ENCODE data around the gene MVK. TPM values are rescaled to one million over a fixed set of nuclear protein-coding genes. Genes with fewer than 3 reads are reported as not detected.

The MVK gene
- total and polyA plus RNA-seq, 12 donors = 10.8 to 194 (median 25.2) TPM

DNA sequence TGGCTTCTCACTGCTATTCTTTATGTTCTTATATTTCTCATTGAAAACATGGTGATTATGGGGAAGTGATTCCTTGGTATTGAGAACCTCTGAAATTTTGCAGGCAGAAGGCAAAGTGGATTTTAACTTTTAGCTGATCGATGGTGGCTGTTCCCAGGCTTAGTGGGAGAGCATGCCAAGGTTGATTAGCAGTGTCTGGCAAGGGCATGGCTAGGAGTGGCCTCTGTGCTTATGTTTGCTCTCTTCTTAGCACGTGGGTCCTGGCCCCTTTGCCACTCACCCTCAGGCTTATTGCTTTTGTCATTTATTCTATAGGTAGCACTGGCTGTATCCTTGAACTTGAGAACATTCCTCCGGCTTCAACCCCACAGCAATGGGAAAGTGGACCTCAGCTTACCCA lies 2.1 kb downstream of the MVK start:
- no peak overlapping the region for H3K4me3 ChIP-seq
- no peak overlapping the region for H3K27ac ChIP-seq
- no peaks in the 10 kb centered on the region for H3K27me3 ChIP-seq
- no peak for DNase-seq
- TF ChIP-seq, protein P1, sequence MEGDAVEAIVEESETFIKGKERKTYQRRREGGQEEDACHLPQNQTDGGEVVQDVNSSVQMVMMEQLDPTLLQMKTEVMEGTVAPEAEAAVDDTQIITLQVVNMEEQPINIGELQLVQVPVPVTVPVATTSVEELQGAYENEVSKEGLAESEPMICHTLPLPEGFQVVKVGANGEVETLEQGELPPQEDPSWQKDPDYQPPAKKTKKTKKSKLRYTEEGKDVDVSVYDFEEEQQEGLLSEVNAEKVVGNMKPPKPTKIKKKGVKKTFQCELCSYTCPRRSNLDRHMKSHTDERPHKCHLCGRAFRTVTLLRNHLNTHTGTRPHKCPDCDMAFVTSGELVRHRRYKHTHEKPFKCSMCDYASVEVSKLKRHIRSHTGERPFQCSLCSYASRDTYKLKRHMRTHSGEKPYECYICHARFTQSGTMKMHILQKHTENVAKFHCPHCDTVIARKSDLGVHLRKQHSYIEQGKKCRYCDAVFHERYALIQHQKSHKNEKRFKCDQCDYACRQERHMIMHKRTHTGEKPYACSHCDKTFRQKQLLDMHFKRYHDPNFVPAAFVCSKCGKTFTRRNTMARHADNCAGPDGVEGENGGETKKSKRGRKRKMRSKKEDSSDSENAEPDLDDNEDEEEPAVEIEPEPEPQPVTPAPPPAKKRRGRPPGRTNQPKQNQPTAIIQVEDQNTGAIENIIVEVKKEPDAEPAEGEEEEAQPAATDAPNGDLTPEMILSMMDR (IDR thresholded peaks at IDR 0.05) = no peak
- TF ChIP-seq POLR2A (IDR thresholded peaks at IDR 0.05) = no peak
- WGBS, 4 donors = 78 to 86% (median 81%) methylated on average over 3 of the region's 3 CpGs
- peaks cover 13 to 22% of the 10 kb centered on the region in 2 donors for H3K4me1 ChIP-seq (replicated peaks in 1 of 2)
- peaks cover 0 to 52% of the 10 kb centered on the region in 2 donors for H3K36me3 ChIP-seq (replicated peaks in 1 of 2)
- H3K9me3 ChIP-seq (replicated peaks in 1 of 3) = no peaks in the 10 kb centered on the region
- intact Hi-C loops (cut with DNase I) = no loop called here

DNA sequence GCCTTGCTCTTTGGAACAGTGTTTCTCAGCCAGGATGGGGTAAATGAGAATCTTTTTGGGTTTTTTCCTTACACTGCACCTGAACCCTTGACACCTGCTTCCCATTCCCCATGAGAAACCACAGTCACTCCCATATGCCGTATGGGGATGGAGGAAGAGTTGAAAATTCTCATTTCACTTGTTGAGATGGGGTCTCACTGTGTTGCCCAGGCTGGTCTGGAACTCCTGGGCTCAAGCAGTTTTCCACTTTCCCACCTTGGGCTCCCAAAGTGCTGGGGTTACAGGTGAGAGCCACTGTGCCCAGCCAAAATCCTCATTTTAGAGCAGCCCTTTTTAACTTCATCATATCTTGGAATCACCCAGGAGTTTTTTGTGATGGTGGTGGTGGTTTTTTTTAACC lies 3.7 kb downstream of the MVK start:
- H3K27me3 ChIP-seq = no peaks in the 10 kb centered on the region
- TF ChIP-seq POLR2A (IDR thresholded peaks at IDR 0.05) = no peak
- TF ChIP-seq, protein P1 (IDR thresholded peaks at IDR 0.05) = no peak
- peaks cover 0 to 66% of the 10 kb centered on the region in 2 donors for H3K36me3 ChIP-seq (replicated peaks in 1 of 2)
- H3K4me1 ChIP-seq (replicated peaks in 1 of 2) = peaks cover 13 to 20% of the 10 kb centered on the region in 2 donors
- H3K4me3 ChIP-seq = no peak overlapping the region
- 82 to 100% (median 91%) methylated on average over 1 of the region's 1 CpG for WGBS, 4 donors
- H3K9me3 ChIP-seq (replicated peaks in 1 of 3) = no peaks in the 10 kb centered on the region
- intact Hi-C loops (cut with DNase I) = no loop called here
- DNase-seq = no peak
- no peak overlapping the region for H3K27ac ChIP-seq

DNA sequence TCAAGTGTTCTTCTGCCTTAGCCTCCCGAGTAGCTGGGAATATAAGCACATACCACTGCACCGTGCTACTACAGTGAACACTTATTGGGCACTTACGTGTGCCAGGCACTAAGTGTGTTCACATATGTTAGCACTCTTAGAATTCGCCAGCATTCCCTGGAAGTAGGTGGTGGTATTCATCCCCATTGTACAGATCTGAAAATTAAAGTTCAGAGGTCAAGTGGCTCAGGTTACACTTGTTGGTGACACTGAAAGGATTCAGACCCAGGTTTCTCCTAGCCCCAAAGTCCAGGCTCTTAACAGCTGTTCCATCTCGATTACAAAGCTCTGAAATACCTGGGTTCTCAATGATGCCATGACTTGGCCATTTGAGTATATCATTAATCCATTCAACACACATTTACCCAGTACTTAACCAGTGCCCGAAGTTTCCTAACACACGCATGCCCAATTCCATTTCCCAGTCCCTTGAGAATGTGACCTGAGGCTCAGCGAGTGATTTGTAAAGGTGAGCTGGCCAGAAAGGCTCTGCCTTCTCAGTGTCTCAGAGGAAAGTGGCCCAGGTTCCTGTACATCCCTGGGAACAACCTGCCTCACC lies 4.8 kb downstream of the MVK start:
- 88 to 92% (median 90%) methylated on average over 8 of the region's 8 CpGs for WGBS, 4 donors
- no peaks in the 10 kb centered on the region for H3K27me3 ChIP-seq
- intact Hi-C loops (cut with DNase I) = no loop called here
- H3K27ac ChIP-seq = no peak overlapping the region
- peaks cover 0 to 66% of the 10 kb centered on the region in 2 donors for H3K36me3 ChIP-seq (replicated peaks in 1 of 2)
- no peak overlapping the region for H3K4me3 ChIP-seq
- no peak for DNase-seq
- peaks cover 9 to 14% of the 10 kb centered on the region in 2 donors for H3K4me1 ChIP-seq (replicated peaks in 1 of 2)
- H3K9me3 ChIP-seq (replicated peaks in 1 of 3) = no peaks in the 10 kb centered on the region
- TF ChIP-seq, protein P1 (IDR thresholded peaks at IDR 0.05) = no peak
- no peak for TF ChIP-seq POLR2A (IDR thresholded peaks at IDR 0.05)

DNA sequence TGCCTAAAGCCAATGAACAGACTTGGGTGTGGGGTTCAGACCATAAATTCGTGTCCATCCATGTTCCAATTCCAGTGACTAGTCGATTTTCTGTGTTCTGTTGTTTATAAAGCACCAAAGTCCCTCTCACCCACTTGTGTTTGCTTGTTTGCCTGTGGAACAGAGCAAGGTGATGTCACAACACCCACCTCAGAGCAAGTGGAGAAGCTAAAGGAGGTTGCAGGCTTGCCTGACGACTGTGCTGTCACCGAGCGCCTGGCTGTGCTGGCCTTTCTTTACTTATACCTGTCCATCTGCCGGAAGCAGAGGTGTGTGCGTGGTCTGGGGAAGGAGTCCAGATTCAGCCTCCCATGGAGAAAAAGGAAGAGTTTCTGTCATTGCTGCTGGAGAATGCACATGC lies 6.0 kb downstream of the MVK start:
- H3K4me3 ChIP-seq = no peak overlapping the region
- H3K4me1 ChIP-seq (replicated peaks in 1 of 2) = peaks cover under 1 to 6% of the 10 kb centered on the region in 2 donors
- no peaks in the 10 kb centered on the region for H3K9me3 ChIP-seq (replicated peaks in 1 of 3)
- no peaks in the 10 kb centered on the region for H3K27me3 ChIP-seq
- DNase-seq = no peak
- H3K36me3 ChIP-seq (replicated peaks in 1 of 2) = peaks cover 0 to 72% of the 10 kb centered on the region in 2 donors
- WGBS, 4 donors = 77 to 88% (median 84%) methylated on average over 6 to 7 of the region's 7 CpGs
- no peak overlapping the region for H3K27ac ChIP-seq
- no peak for TF ChIP-seq POLR2A (IDR thresholded peaks at IDR 0.05)
- TF ChIP-seq, protein P1 (IDR thresholded peaks at IDR 0.05) = no peak
- intact Hi-C loops (cut with DNase I) = no loop called here

All from adrenal gland (tissue), 12 donors.